ENCODE measurements around the gene FCN3.
A peak's percentile ranks its signal among the peaks of the same experiment; 100 is the strongest.
"Not testable (repeated sequence)": the region's sequence is repeated elsewhere in the genome, so short reads cannot be mapped to it uniquely, and the experiment has no call there.

The FCN3 gene

DNA sequence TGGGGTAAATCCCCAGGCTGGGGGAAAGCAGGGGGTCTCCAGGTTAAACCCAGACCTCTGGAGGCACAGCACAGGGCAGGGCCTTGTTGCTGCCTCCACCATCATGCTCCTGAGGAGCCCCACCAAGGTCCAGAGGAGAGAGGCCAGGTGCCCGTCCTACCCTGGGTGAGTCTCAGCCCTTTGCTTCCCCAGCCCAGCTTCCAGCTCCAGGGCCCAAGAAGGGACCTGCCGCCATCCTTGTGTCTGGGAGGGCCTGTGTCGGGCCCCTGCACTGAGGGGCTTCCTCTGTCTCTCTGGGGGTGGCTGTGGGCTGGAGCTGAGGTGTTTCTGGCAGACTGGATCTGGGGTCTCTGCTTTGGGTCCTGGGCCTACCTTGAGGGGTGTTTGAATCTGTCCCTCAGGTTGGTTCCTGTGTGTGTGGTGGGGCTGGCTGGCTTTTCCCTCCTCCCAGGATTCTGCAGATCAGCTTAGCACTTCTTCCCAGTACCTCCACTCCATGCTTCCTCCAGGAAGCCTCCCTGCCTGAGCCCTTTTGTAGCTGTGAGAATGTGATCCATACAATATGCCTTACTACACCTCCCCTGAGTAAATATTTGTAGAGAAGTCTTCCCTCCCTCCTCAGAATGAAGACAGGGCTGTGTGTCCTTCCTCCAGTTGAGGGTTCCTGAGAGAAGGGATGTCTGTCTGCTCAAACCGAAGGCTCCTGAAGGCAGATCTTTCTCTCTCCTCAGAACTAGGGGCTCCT lies 24.0 kb upstream of the FCN3 start:
- DNase-seq, result no peak

DNA sequence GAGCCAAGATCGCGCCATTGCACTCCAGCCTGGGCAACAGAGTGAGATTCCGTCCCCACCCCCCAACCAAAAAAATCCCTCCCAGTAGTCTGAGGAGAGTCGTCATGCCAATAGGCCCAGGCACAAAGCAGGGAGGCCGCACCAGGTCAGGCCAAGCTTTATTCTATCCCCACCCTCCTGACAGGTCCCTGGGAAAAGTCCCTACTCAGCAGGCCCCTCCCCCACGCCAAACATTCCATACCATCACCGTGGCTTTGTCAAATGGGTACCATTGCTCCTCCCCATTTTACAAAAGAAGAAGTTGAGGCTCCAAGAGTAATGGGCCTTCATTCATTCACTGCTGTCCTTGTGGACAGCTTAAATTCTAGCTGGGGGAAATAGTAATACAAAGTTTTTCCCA lies 23.1 kb upstream of the FCN3 start:
- DNase-seq, result no peak

DNA sequence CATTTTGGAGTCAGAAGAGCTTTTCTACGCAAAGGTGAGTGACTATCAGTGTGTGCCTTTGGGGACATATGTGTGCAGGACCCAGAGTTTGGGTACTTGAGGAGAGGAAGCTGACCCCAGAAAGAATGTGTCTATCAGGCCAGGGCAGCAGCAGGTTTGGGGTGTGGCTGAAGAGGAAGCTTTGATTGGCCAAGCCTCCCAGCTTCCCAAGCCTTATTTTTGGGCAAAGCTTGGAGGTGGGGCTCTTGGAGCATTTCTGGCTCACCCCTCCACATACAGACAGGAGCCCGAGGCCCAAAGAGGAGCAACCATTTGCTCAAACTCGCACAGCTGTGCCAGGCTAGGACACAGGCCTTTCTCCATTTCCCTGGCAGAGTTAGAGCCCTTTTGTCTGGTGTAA lies 22.5 kb upstream of the FCN3 start:
- no peak for DNase-seq

GRCh38 chr1:27395441-27396195 lies 21.0 kb upstream of the FCN3 start:
- peak; percentile 53 for DNase-seq

DNA sequence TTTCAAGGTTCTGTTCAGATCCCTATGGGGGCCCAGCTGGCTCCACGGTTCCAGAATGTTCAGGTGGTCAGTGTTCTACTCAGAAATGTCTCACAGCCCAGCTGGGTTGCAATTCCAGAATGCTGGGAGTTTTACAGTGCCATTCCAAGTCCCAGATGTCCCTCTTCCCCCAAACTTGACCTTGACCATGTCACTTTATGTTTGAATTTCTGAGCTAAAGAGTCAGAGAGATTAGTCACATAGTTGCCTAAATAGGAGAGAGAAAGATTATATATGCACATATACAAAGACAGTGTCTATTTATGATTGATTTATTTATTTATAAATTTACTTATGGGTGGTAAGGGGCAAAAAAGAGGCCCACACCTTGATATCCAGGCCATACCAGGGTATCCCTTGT lies 20.3 kb upstream of the FCN3 start:
- DNase-seq, result no peak

DNA sequence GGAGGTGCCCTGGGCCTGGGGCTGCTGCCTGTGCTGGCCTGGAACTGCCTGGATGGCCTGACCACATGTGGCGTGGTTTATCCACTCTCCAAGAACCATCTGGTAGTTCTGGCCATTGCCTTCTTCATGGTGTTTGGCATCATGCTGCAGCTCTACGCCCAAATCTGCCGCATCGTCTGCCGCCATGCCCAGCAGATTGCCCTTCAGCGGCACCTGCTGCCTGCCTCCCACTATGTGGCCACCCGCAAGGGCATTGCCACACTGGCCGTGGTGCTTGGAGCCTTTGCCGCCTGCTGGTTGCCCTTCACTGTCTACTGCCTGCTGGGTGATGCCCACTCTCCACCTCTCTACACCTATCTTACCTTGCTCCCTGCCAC lies 19.6 kb upstream of the FCN3 start:
- no peak for DNase-seq

DNA sequence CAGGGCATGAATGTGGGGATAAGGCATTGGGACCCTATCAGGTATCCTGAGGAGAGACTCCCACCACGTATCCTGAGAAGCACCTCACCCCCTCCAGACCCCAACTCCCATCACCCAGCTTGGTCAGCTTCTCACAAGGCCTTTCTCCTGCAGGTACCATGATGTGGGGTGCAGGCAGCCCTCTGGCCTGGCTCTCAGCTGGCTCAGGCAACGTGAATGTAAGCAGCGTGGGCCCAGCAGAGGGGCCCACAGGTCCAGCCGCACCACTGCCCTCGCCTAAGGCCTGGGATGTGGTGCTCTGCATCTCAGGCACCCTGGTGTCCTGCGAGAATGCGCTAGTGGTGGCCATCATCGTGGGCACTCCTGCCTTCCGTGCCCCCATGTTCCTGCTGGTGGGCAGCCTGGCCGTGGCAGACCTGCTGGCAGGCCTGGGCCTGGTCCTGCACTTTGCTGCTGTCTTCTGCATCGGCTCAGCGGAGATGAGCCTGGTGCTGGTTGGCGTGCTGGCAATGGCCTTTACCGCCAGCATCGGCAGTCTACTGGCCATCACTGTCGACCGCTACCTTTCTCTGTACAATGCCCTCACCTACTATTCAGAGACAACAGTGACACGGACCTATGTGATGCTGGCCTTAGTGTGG lies 19.1 kb upstream of the FCN3 start:
- no peak for DNase-seq

DNA sequence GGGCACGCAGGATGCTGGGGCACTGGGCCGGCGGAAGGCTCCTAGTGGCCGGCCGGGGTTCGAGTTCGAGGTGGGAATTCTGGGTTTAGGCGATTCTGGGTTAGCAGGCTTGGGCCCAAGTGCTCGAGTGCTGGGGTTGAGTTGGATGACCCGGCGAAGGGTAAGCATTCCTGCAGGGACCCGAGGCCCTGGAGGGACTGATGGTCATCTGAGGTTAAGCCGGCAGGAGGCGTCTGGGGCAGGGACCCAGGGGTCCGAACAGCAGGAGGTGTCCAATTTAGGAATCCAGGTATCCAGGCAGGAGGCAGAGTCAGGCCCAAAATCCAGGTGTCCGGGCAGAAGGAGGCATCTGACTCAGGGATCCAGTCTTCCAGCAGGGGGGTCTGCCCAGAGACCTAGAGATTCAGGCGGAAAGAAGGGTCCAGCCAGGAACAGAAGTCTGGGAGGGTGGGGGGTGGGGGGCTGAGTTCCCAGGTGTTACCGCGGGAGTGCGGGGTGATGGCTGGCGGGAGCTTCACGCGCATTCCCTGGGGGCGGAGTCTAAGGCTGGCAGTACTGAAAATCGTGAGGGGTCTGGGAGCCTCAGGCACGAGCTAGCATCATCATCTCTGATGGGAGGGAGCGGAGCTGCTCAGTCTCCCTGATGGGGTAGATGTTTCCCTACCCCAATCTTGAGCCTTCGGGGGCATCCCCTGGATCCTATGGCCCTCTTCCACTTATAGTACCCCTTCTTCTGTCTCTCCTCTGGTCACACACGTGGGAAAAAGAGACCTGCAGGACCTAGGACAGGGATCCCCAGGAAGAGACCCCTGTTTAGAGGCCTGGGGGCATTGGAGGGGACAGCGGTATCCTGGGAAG lies 18.4 kb upstream of the FCN3 start:
- DNase-seq, result no peak

GRCh38 chr1:27392096-27392777 lies 17.6 kb upstream of the FCN3 start, which contains the start of gene GPR3:
TSS of gene GPR3 (plus strand) at chr1:27392622. CDS start at chr1:27393799, 1,177 bp downstream.
- DNase-seq, result peak; percentile 81

- no peak for DNase-seq
Measured at GRCh38 chr1:27391511-27392095, 17.0 kb upstream of the FCN3 start.

- no peak for DNase-seq
Measured at GRCh38 chr1:27388337-27389005, 13.8 kb upstream of the FCN3 start.

DNA sequence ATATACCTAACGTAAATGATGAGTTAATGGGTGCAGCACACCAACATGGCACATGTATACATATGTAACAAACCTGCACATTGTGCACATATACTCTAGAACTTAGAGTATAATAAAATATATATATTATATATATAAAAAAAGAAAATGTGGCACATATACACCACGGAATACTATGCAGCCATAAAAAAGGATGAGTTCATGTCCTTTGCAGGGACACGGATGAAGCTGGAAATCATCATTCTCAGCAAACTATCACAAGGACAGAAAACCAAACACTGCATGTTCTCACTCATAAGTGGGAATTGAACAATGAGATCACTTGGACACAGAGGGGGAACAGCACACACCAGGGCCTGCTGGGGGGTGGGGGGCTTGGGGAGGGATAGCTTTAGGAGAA lies 10.2 kb upstream of the FCN3 start:
- not testable (repeated sequence) for DNase-seq

- no peak for DNase-seq
Measured at GRCh38 chr1:27383661-27384060, 9.0 kb upstream of the FCN3 start.

GRCh38 chr1:27383039-27383605 lies 8.5 kb upstream of the FCN3 start, which contains the start of gene CD164L2:
TSS of gene CD164L2 (minus strand) at chr1:27383333. CDS start at chr1:27383239, 94 bp downstream.
- no peak for DNase-seq

DNA sequence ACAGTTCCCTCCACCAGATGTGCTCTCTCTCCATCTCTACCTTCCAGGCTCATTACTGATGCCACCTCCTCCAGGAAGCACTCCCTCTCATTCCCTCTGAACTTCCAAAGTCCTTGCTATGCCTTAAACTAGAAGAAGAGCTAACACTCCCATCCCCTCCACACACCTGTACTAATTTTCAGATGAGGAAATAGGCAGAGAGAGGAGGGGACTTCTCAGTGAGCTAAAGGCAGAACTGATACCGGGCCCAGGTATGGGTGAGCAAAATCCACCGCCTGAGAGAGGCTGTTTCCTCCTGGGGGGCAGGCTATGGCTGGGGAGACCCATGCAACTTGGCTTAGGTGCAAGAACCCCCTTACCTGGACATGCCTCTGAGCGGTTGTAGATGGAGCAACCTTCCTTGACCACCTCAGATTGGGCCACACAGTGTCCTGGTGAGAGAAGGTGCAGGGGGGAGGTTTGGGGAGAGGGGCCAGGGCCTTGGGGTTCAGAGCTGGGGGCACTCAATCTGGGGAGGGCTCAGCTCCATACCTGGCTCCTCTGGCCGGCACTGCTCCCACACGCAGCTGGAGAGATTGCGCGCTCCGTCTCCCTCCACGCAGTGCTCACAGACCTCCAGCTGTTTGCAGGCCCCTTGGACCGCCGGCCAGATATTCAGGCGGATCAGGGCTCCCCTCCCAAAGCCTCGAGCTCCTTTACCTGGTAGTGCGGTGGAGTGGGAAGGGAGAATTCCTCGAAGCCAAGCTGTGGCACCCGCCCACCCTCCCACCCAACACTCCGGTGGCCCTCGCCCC lies 7.5 kb upstream of the FCN3 start:
- DNase-seq, result no peak

DNA sequence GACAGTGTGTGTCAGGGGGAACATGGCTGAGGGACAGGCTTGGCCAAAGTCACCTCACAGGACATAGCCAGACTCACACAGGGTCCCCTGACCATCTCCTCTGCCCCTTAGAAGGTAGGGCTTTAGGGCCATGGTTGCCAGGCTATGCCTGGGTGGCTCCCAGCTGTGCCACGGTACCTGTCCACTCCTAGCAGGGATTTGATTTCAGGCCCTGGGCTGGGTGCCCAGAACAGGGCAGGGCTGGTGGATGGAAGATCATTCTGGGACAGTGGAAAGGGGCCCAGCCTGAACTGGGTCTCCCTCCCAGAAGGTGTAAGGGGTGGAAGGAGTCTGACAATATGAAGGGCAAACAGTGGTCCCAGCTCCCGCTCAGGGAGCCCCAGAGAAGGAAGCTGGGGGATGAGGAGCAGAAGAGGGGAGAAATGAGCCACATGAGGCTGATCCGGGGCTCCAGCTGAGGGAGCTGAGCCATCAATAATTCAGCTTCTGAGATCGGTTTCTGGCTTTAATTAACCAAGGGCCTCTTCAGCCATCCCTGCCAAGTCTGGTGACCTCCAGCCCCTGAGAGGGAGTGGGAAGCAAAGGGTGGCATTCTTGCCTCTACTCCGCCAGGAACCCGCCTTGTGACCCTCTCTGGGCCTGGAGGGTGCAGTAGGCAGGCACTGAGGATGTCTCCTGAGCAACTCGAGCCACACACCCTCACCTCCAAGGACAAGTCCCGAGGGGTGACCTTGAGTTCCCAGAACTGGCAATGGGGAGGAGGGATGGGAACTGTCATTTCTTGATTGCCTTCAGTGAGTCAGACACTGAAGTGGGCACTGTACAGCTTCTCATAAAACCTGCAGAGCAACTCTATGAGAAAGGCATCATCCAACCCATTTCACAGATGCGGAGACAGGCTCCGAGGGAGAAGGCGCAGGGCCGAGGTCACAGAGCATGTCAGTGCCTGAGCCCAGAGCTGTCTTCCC lies 6.4 kb upstream of the FCN3 start:
- DNase-seq, result no peak

DNA sequence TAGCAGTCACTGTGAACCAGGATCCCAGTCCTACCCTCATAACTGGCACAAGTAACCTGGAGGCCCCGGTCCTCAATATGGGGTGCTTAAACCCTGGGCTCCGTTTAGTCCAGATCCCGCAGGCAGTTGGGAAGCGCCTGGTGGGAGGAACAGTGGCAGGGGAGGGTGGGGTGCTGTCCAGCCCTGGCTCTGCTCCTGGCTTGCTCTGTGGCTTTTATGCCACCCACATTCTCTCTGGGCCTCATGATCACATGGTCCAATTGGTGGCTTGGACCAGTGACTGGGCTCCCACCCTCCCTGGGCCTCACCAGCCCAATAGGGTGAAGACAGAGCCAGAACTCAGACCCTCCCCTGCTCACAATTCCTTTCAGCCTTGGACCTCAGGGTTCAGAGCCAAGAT lies 5.6 kb upstream of the FCN3 start:
- DNase-seq, result no peak

- DNase-seq, result no peak
Measured at GRCh38 chr1:27379564-27380122, 5.0 kb upstream of the FCN3 start.
